GM12892 (cell line): Measurements from ENCODE around the gene DSCAML1.

Experiments
- DNase-seq: peaks from one replicate; pipeline ENCODE4 v3.0.0; 2011; ENCODE audit not compliant: insufficient read length
- FAIRE-seq: peaks from 2 replicates; lab custom pipeline; 2011; peaks lifted over from hg19 to GRCh38; lab: Jason Lieb, UNC
- POLR2A ChIP-seq: IDR thresholded peaks from 2 replicates; pipeline ENCODE4 v1.6.1; 2011; ENCODE audit warnings: low read depth, low read length, control low read depth
- POLR2AphosphoS5 ChIP-seq: IDR thresholded peaks from 2 replicates; pipeline ENCODE4 v1.6.1; 2011; ENCODE audit warnings: low read depth, low read length, control low read depth
- TAF1 ChIP-seq: IDR thresholded peaks from 2 replicates; pipeline ENCODE4 v1.6.1; 2011; ENCODE audit warnings: low read depth, mild to moderate bottlenecking, control low read depth, low read length, borderline replicate concordance

Gene DSCAML1

GRCh38 chr11:117535201-117535849 is 261.7 kb downstream of the DSCAML1 start:
- DNase-seq: no peak
- TF ChIP-seq POLR2A (no peak), POLR2AphosphoS5 (no peak), TAF1 (no peak)
- no peak for FAIRE-seq

DNA sequence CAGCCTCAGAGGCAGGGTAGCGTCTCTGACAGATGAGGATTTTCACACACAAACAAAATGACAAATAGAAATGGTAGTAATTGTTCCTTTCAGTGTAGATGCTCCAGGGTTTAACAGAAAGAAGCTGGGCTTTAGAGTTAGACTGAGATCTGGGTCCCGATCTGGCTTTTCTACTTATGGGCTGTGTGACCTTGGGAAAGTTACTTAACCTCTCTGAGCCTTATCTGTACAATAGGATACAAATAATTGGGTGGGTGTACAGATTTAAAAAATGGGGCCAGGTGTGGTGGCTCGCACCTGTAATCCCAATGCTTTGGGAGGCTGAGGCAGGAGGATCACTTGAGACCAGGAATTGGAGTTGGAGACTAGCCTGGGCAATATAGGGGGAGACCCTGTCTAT is 264.4 kb downstream of the DSCAML1 start:
- FAIRE-seq: no peak
- no peak for DNase-seq
- no peak for TF ChIP-seq POLR2AphosphoS5
- TF ChIP-seq POLR2A: no peak
- TF ChIP-seq TAF1: no peak

GRCh38 chr11:117529816-117530215 is 267.2 kb downstream of the DSCAML1 start:
- FAIRE-seq (no peak), DNase-seq (no peak)
- no peak for TF ChIP-seq TAF1
- TF ChIP-seq POLR2A: no peak
- TF ChIP-seq POLR2AphosphoS5: no peak

DNA sequence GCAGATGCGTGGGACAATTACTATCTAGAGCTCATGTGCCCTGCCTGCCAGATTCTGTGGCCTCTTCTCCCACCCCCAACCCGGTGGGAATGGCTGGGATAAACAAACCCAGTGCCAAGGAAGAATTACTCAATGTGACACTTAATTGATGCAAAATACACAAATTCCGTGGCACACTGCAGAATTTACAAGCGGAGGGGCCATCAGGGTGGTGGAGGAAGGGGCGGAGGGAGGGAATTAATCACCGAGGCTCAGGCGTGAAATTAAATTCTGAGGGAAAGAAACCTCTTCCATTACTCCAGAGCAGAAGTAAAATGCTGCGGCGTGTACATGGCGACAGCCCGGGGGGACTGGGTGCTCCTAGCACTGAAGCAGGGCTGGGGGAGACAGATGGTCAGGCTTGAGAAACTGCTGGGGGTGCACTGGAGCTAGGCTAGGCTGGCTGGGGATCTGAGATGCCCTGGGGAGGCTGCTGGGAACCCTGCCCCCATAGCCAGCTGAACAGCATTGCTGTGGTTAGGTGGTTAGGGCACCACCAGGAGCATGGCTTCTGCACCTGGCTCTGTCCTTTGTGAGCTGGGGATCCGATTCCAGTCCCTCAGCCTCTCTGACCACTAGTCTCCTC is 268.8 kb downstream of the DSCAML1 start:
- FAIRE-seq (no peak), DNase-seq (no peak)
- no peak for TF ChIP-seq POLR2A
- no peak for TF ChIP-seq POLR2AphosphoS5
- no peak for TF ChIP-seq TAF1

DNA sequence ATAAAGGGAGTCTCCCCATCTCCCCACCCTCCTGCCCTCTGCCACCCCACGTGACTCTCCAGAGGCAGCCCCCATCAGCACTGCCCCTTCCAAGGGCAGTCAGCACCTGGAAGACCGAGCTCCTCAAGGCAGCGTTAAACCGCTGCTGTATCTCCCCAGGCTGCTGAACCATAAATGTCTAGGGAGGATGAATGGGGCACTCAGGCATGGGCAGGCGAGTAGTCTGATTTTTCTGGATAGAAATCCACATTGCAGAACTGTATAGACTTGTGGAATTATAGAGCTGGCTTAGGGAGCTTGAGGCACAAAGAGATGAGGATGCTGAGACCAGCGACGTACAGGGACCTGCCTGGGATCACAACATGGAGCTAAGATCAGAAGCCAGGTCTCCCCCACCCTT is 269.7 kb downstream of the DSCAML1 start:
- DNase-seq (no peak), FAIRE-seq (no peak)
- TF ChIP-seq POLR2A (no peak), TAF1 (no peak), POLR2AphosphoS5 (no peak)

- no peak for FAIRE-seq
- TF ChIP-seq POLR2AphosphoS5: no peak
- no peak for TF ChIP-seq TAF1
- no peak for TF ChIP-seq POLR2A
- no peak for DNase-seq
Measured at GRCh38 chr11:117525866-117526542, 271.0 kb downstream of the DSCAML1 start.

- DNase-seq: no peak
- no peak for FAIRE-seq
- no peak for TF ChIP-seq POLR2A
- TF ChIP-seq TAF1: no peak
- no peak for TF ChIP-seq POLR2AphosphoS5
Measured at GRCh38 chr11:117524468-117525183, 272.4 kb downstream of the DSCAML1 start.

GRCh38 chr11:117523680-117524079 is 273.3 kb downstream of the DSCAML1 start:
- no peak for DNase-seq
- TF ChIP-seq TAF1 (no peak), POLR2A (no peak), POLR2AphosphoS5 (no peak)

DNA sequence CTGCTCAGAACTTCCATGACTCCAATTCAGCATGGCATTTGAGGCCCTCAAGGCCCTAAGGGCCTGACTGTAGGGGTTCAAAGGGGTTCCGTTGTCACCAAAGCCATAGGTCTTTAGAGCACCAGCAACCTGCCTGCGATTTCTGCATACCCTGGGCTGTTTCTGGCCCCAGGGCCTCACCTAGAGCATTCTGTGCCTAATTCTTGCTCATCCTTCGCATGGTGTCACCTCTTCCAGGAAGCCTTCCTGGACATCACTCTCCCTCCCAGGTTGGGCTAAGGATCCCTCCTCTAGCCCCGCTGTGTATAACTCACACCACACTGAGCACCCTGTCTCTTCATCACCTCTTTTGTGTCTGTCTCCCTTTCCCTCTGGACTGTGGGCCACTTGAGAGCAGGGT is 275.0 kb downstream of the DSCAML1 start:
- DNase-seq: no peak
- no peak for TF ChIP-seq POLR2A
- no peak for TF ChIP-seq POLR2AphosphoS5
- TF ChIP-seq TAF1: no peak
- no peak for FAIRE-seq

More at GRCh38 chr11:117523680-117524079, 273.3 kb downstream of the DSCAML1 start:
- no peak for FAIRE-seq

- FAIRE-seq (no peak), DNase-seq (no peak)
- TF ChIP-seq POLR2A (no peak), POLR2AphosphoS5 (no peak), TAF1 (no peak)
Measured at GRCh38 chr11:117520966-117521365, 276.1 kb downstream of the DSCAML1 start.

- no peak for DNase-seq
- TF ChIP-seq TAF1: no peak
- TF ChIP-seq POLR2A: no peak
- TF ChIP-seq POLR2AphosphoS5: no peak
- FAIRE-seq: no peak
Measured at GRCh38 chr11:117520201-117520600, 276.8 kb downstream of the DSCAML1 start.
